Measurements from ENCODE around the gene SEC14L6.

SEC14L6 gene

GRCh38 chr22:30500628-30501027 is 45.9 kb downstream of the SEC14L6 start:
- H3K4me3 ChIP-seq (ENCODE audit: low read depth, low read length) = no peak overlapping the region

DNA sequence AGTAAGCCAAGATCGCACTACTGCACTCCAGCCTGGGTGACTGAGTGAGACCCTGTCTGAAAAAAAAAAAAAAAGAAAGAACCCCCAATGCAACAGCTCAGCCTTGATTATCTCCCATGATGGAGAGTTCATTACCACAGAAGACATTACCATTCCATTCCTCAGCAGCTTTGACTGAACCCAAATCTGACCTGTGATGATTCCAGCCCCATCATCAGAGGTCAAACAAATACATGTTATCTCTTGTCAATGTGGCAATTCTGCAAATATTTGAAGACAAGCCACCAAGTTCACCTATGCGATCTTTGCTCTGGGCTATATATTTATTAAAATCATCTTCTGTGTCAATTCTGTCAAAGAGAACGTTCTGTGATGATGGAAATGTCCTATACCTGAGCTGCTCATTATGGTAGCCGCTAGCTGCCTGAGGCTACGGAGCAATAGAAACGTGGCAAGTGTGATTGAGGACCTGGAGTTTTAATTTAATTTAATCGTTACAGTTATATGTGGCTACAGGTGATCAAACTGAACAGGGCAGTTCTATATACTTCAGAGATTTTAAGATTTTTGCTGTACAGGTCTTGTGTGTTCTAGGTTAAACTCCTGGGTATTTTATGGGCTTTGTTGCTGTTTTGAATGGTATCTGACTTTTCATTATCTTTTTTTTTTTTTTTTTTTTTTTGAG is 48.9 kb downstream of the SEC14L6 start:
- H3K4me3 ChIP-seq (ENCODE audit: low read depth, low read length) = no peak overlapping the region

- no peak overlapping the region for H3K4me3 ChIP-seq (ENCODE audit: low read depth, low read length)
These were observed 51.3 kb downstream of the SEC14L6 start for GRCh38 chr22:30495041-30495784.

GRCh38 chr22:30492144-30492543 is 54.4 kb downstream of the SEC14L6 start:
- no peak overlapping the region for H3K4me3 ChIP-seq (ENCODE audit: low read depth, low read length)

GRCh38 chr22:30491381-30491780 is 55.2 kb downstream of the SEC14L6 start:
- H3K4me3 ChIP-seq (ENCODE audit: low read depth, low read length) = no peak overlapping the region

DNA sequence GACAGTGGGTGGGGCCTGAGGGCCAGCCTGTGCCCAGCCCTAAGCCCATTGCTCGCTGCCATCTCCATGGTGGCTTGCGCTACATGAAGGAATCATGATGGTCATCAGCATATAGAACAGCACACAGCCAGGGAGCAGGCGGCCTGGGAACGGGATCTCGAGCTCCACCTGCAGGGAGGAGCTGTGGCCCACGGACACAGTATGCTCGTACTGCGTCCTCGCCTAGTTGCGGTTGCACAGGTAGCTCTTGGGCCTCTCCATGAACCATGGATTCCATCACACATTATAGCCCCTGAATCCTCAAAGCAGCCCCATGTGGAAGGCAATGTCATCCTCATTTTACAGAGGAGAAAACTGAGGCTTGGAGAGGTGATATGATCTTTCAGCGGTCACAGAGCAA is 56.1 kb downstream of the SEC14L6 start:
- no peak overlapping the region for H3K4me3 ChIP-seq (ENCODE audit: low read depth, low read length)

DNA sequence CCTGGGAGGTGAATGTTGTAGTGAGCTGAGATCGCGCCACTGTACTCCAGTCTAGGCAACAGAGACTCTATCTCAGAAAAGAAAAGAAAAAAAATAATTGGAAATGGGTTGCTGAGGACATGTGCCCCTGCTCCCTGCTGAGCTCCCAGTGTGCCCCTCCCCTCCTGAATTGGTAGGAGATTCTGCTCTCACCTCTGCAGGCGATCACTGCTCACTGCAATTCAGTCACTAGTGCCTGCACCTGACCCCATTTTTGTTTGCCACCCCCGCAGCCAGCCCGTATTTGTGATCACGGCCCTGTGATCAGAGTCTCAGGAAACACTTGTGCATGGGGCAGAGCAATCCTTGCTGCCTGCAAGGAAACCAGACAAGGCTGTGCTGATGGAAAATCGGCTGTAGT is 58.4 kb downstream of the SEC14L6 start:
- H3K4me3 ChIP-seq (ENCODE audit: low read depth, low read length) = no peak overlapping the region

DNA sequence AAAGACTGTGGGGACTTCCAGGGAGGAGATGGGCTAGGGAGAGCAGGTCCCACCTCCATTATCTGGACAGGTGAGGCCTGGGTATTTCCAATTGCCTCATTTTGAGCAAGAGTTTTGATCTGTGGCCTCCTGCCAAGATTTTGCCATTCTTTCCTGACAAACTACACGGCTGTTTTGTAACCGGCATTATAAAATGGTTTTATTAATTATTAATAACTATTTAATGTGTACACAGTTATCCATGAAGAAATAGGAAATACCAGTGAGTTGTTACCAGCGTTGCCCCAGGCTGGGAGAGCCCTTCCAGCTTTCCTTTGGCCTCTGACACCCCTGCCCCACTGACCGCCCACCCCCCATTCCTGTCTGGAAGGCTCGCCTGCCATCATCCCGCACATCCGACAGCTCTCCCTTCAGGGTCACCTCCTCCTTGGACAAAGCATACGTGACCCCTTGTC is 59.9 kb downstream of the SEC14L6 start:
- no peak overlapping the region for H3K4me3 ChIP-seq (ENCODE audit: low read depth, low read length)

GRCh38 chr22:30486118-30486517 is 60.4 kb downstream of the SEC14L6 start:
- H3K4me3 ChIP-seq (ENCODE audit: low read depth, low read length) = no peak overlapping the region

GRCh38 chr22:30485362-30485988 is 61.1 kb downstream of the SEC14L6 start:
- no peak overlapping the region for H3K4me3 ChIP-seq (ENCODE audit: low read depth, low read length)

GRCh38 chr22:30483169-30483568 is 63.4 kb downstream of the SEC14L6 start:
- no peak overlapping the region for H3K4me3 ChIP-seq (ENCODE audit: low read depth, low read length)

- H3K4me3 ChIP-seq (ENCODE audit: low read depth, low read length) = no peak overlapping the region
These were observed 64.8 kb downstream of the SEC14L6 start for GRCh38 chr22:30481711-30482110.

GRCh38 chr22:30479981-30480380 is 66.6 kb downstream of the SEC14L6 start:
- no peak overlapping the region for H3K4me3 ChIP-seq (ENCODE audit: low read depth, low read length)

GRCh38 chr22:30474683-30475424 is 71.7 kb downstream of the SEC14L6 start:
- no peak overlapping the region for H3K4me3 ChIP-seq (ENCODE audit: low read depth, low read length)

DNA sequence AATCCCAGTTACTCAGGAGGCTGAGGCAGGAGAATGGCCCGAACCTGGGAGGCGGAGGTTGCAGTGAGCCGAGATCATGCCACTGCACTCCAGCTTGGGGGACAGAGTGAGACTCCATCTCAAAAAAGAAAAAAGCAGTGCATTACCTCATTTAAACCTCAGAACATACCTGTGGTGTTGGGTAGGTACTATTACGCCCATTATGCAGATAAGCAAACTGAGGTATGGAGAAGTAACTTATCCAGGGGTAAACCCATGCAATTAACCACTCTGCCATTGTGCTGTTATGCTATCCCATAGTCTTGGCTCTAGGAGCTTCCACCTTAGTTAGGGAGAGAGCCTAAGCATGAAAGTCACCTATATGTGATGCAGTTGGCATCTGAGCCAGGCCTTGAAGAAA is 72.4 kb downstream of the SEC14L6 start:
- H3K4me3 ChIP-seq (ENCODE audit: low read depth, low read length) = no peak overlapping the region

DNA sequence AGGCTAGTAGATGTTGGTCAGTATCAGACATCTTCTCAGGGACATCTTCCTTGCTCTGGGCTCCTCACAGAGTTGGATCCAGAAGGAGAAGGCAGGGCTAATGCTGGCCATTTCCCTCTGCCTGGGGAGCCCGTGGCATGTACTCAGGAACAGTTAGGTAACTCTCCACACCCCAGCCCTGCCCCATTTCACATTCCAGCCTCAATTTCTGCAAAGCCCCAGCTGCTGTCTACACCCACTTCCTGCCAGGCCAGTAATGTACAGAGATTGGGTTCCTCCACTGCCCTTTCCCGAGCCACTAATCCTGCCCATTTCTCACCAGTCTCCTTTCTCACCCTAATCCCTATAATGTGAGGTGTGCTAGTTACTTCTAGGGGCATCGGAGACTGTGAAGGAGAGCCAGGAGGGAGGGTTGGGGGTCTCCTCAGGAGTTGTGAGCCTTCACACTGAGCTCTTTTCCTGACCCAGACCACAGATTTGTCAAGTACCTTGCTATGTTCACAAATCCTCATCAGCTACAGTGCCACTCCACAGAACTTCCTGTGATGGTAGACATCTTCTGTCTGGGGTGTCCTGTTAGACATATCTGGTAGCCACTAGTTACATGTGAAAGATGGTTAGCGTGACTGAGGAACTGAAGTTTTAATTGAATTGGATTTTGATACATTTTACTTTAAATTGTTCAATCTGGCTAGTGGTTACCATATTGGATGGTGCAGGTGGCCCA is 73.4 kb downstream of the SEC14L6 start:
- no peak overlapping the region for H3K4me3 ChIP-seq (ENCODE audit: low read depth, low read length)

All from iPS-11a (cell line).